HEK293 (cell line): ENCODE measurements around the gene CACNA2D3.

ENCODE experiments used
- CTCF ChIA-PET: fragments of 350-600 bp; formaldehyde crosslinking; extraction: SDS; loops from one replicate; lab custom pipeline; 2021; ENCODE audit warnings: antibody characterized with exemption; lab: Yijun Ruan, JAX
- POLR2A ChIA-PET: fragments of 300-600 bp; formaldehyde crosslinking; extraction: SDS; loops from one replicate; lab custom pipeline; 2020; ENCODE audit warnings: antibody characterized with exemption, inconsistent platforms; lab: Yijun Ruan, JAX
- H3K27ac ChIP-seq: fragments of 200-500 bp; sonication (Bioruptor generic); 2 replicates; pipeline ENCODE4 v1.5.1; 2014; ENCODE audit warnings: low read depth, low read length, control low read depth, inconsistent platforms; ENCODE audit errors: extremely low read depth
- H3K36me3 ChIP-seq, 2 experiments: fragments of 200-500 bp in 1 of 2; sonication (Bioruptor generic) in 1 of 2; 1 replicate in 1 of 2; 2 replicates in 1 of 2; pipeline ENCODE4 v1.5.1; 2014 to 2017; ENCODE audit warnings: inconsistent platforms in 2 of 2, low read length in 2 of 2; ENCODE audit not compliant: control insufficient read depth in 2 of 2, insufficient read depth in 1 of 2
- H3K4me1 ChIP-seq: fragments of 200-500 bp; sonication (Bioruptor generic); 2 replicates; pipeline ENCODE4 v1.5.1; 2014; ENCODE audit warnings: mild to moderate bottlenecking, low read length, inconsistent platforms; ENCODE audit not compliant: control insufficient read depth, insufficient read depth
- H3K4me3 ChIP-seq: 2 replicates; pipeline ENCODE4 v1.5.1; 2011; ENCODE audit warnings: low read depth, mild to moderate bottlenecking, control low read depth, low read length, moderate library complexity
- H3K9me3 ChIP-seq: fragments of 200-500 bp; sonication (Bioruptor generic); 2 replicates; pipeline ENCODE4 v1.5.1; 2014; ENCODE audit warnings: low read depth, low read length, inconsistent platforms; ENCODE audit not compliant: control insufficient read depth, insufficient read depth
- BCL11A ChIP-seq: fragments of 450-650 bp; formaldehyde crosslinking; IDR thresholded peaks from 2 replicates; pipeline ENCODE4 v1.5.1; 2016; ENCODE audit warnings: low read depth, missing biosample characterization, missing genetic modification characterization
- BCL11B ChIP-seq: fragments of 450-650 bp; formaldehyde crosslinking; IDR thresholded peaks from 2 replicates; pipeline ENCODE4 v1.5.1; 2016; ENCODE audit warnings: low read depth, missing biosample characterization, missing genetic modification characterization
- GLI4 ChIP-seq: fragments of 450-650 bp; formaldehyde crosslinking; IDR thresholded peaks from 2 replicates; pipeline ENCODE4 v1.5.1; 2016; ENCODE audit warnings: missing biosample characterization, missing genetic modification characterization
- GLIS2 ChIP-seq: fragments of 450-650 bp; formaldehyde crosslinking; IDR thresholded peaks from 2 replicates; pipeline ENCODE4 v1.5.1; 2016; ENCODE audit warnings: missing biosample characterization, missing genetic modification characterization
- KLF1 ChIP-seq: fragments of 450-650 bp; formaldehyde crosslinking; IDR thresholded peaks from 2 replicates; pipeline ENCODE4 v1.5.1; 2016; ENCODE audit warnings: missing biosample characterization, missing genetic modification characterization
- MYNN ChIP-seq: fragments of 450-650 bp; formaldehyde crosslinking; IDR thresholded peaks from 2 replicates; pipeline ENCODE4 v1.5.1; 2016; ENCODE audit warnings: missing biosample characterization, missing genetic modification characterization, borderline replicate concordance
- MZF1 ChIP-seq: fragments of 450-650 bp; formaldehyde crosslinking; IDR thresholded peaks from 2 replicates; pipeline ENCODE4 v1.5.1; 2017; ENCODE audit warnings: missing biosample characterization, missing genetic modification characterization, borderline replicate concordance
- ZBTB21 ChIP-seq: fragments of 450-650 bp; formaldehyde crosslinking; IDR thresholded peaks from 2 replicates; pipeline ENCODE4 v1.5.1; 2017; ENCODE audit warnings: missing biosample characterization, missing genetic modification characterization
- ZNF10 ChIP-seq: fragments of 450-650 bp; formaldehyde crosslinking; IDR thresholded peaks from 2 replicates; pipeline ENCODE4 v1.5.1; 2017; ENCODE audit warnings: missing biosample characterization, missing genetic modification characterization
- ZNF146 ChIP-seq: fragments of 450-650 bp; formaldehyde crosslinking; IDR thresholded peaks from 2 replicates; pipeline ENCODE4 v1.5.1; 2016; ENCODE audit warnings: missing biosample characterization, missing genetic modification characterization
- ZNF16 ChIP-seq: fragments of 450-650 bp; formaldehyde crosslinking; IDR thresholded peaks from 2 replicates; pipeline ENCODE4 v1.5.1; 2016; ENCODE audit warnings: low read depth, missing biosample characterization, missing genetic modification characterization
- ZNF223 ChIP-seq: fragments of 450-650 bp; formaldehyde crosslinking; IDR thresholded peaks from 2 replicates; pipeline ENCODE4 v1.5.1; 2016; ENCODE audit warnings: missing biosample characterization, missing genetic modification characterization
- ZNF366 ChIP-seq: fragments of 450-650 bp; formaldehyde crosslinking; conservative IDR thresholded peaks from 2 replicates; pipeline ENCODE4 v1.5.1; 2016; ENCODE audit warnings: missing biosample characterization, missing genetic modification characterization
- ZSCAN30 ChIP-seq: fragments of 450-650 bp; IDR thresholded peaks from 2 replicates; pipeline ENCODE4 v1.5.1; 2018; ENCODE audit warnings: missing biosample characterization, mild to moderate bottlenecking, missing genetic modification characterization, moderate library complexity
- TF ChIP-seq, protein P1 (sequence below): fragments of 450-650 bp; formaldehyde crosslinking; IDR thresholded peaks from 2 replicates; pipeline ENCODE4 v1.5.1; 2016; ENCODE audit warnings: missing biosample characterization, missing genetic modification characterization
- TF ChIP-seq, protein P2 (sequence below): fragments of 450-650 bp; formaldehyde crosslinking; IDR thresholded peaks from 2 replicates; pipeline ENCODE4 v1.5.1; 2016; ENCODE audit warnings: missing biosample characterization, missing genetic modification characterization, borderline replicate concordance
- TF ChIP-seq, protein P3 (sequence below): fragments of 450-650 bp; formaldehyde crosslinking; IDR thresholded peaks from 2 replicates; pipeline ENCODE4 v1.5.1; 2016; ENCODE audit warnings: missing biosample characterization, missing genetic modification characterization, borderline replicate concordance
- TF ChIP-seq, protein P4 (sequence below): IDR thresholded peaks from 2 replicates; pipeline ENCODE4 v1.6.1; 2011; ENCODE audit warnings: mild to moderate bottlenecking, low read depth, low read length, borderline replicate concordance

Gene CACNA2D3

DNA sequence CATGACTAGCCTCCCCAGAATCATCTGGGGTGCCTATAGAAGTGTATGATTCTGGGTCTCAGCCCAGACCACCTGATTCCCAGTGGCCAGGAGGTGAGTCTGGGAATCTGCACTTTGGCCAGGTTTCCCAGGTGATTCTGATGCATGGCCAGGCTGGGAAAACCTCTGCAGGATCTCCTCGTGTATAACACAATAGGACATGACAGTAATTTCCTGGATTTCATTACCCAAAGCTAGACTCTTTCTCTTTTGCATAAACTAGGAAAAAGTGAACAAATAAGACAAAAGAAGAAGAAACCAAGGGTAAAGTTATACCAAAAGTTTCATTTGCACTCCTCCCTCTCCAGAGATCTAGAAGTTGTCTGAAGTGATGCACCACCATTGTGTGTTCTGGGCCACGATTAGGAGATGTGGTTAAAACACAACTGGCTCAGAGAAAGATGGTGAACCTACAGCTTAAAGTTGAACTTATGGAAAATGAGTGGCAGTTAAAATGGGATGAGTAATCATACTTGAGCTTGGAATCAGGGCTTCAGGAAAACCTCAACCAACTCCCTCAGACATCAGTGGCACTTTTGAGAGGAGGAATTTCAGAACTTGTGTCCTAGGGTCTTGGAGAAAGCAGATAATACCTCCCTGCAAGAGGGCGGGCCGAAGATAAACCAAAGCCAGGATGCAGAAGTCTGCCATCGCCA is 914.7 kb downstream of the CACNA2D3 start:
- POLR2A ChIA-PET, result no interaction called here
- no peaks in the 10 kb centered on the region for H3K9me3 ChIP-seq
- H3K4me3 ChIP-seq, result no peak overlapping the region
- TF ChIP-seq GLIS2 (tag by site-specific recombination) (no peak), MZF1 (tag by site-specific recombination) (no peak), ZSCAN30 (tag by site-specific recombination) (no peak), BCL11B (tag by site-specific recombination) (no peak), MYNN (no peak), ZNF366 (no peak), ZNF10 (tag by site-specific recombination) (no peak), ZNF16 (tag by site-specific recombination) (no peak), GLI4 (no peak), ZBTB21 (tag by site-specific recombination) (no peak), ZNF146 (no peak), KLF1 (no peak), ZNF223 (tag by site-specific recombination) (no peak)
- TF ChIP-seq, protein P1, sequence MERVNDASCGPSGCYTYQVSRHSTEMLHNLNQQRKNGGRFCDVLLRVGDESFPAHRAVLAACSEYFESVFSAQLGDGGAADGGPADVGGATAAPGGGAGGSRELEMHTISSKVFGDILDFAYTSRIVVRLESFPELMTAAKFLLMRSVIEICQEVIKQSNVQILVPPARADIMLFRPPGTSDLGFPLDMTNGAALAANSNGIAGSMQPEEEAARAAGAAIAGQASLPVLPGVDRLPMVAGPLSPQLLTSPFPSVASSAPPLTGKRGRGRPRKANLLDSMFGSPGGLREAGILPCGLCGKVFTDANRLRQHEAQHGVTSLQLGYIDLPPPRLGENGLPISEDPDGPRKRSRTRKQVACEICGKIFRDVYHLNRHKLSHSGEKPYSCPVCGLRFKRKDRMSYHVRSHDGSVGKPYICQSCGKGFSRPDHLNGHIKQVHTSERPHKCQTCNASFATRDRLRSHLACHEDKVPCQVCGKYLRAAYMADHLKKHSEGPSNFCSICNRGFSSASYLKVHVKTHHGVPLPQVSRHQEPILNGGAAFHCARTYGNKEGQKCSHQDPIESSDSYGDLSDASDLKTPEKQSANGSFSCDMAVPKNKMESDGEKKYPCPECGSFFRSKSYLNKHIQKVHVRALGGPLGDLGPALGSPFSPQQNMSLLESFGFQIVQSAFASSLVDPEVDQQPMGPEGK (tag by site-specific recombination), result no peak
- TF ChIP-seq, protein P2, sequence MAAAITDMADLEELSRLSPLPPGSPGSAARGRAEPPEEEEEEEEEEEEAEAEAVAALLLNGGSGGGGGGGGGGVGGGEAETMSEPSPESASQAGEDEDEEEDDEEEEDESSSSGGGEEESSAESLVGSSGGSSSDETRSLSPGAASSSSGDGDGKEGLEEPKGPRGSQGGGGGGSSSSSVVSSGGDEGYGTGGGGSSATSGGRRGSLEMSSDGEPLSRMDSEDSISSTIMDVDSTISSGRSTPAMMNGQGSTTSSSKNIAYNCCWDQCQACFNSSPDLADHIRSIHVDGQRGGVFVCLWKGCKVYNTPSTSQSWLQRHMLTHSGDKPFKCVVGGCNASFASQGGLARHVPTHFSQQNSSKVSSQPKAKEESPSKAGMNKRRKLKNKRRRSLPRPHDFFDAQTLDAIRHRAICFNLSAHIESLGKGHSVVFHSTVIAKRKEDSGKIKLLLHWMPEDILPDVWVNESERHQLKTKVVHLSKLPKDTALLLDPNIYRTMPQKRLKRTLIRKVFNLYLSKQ (tag by site-specific recombination), result no peak
- H3K4me1 ChIP-seq, result no peaks in the 10 kb centered on the region
- CTCF ChIA-PET, result no interaction called here
- no peaks in the 10 kb centered on the region for H3K36me3 ChIP-seq
- no peak overlapping the region for H3K27ac ChIP-seq

DNA sequence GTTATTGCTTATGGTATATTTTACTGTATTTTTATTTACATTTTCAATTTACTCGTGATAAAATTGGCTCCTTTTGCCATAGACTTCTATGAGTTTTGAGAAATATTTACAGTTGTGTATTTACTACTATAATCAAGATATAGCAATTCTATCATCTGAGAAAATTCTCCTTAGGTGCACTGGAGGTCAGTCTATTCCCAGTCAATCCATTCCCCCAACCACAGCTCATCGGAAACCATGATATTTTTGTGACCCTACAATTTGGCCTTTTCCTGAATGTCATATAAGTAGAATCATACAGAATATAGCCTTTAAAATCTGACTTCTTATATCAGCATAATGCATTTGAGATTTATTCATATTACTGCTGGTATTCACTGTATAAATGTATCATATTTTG is 920.2 kb downstream of the CACNA2D3 start:
- Histone ChIP-seq H3K27ac (no peak overlapping the region), H3K4me3 (no peak overlapping the region), H3K4me1 (no peaks in the 10 kb centered on the region), H3K36me3 (no peaks in the 10 kb centered on the region), H3K9me3 (no peaks in the 10 kb centered on the region)
- ChIA-PET POLR2A (interaction anchor here (0.5 kb wide), 1 partner anchor 73 kb away, joined by 3 read pairs; no protein-coding TSS in a partner anchor), CTCF (no interaction called here)
- TF ChIP-seq, protein P3, sequence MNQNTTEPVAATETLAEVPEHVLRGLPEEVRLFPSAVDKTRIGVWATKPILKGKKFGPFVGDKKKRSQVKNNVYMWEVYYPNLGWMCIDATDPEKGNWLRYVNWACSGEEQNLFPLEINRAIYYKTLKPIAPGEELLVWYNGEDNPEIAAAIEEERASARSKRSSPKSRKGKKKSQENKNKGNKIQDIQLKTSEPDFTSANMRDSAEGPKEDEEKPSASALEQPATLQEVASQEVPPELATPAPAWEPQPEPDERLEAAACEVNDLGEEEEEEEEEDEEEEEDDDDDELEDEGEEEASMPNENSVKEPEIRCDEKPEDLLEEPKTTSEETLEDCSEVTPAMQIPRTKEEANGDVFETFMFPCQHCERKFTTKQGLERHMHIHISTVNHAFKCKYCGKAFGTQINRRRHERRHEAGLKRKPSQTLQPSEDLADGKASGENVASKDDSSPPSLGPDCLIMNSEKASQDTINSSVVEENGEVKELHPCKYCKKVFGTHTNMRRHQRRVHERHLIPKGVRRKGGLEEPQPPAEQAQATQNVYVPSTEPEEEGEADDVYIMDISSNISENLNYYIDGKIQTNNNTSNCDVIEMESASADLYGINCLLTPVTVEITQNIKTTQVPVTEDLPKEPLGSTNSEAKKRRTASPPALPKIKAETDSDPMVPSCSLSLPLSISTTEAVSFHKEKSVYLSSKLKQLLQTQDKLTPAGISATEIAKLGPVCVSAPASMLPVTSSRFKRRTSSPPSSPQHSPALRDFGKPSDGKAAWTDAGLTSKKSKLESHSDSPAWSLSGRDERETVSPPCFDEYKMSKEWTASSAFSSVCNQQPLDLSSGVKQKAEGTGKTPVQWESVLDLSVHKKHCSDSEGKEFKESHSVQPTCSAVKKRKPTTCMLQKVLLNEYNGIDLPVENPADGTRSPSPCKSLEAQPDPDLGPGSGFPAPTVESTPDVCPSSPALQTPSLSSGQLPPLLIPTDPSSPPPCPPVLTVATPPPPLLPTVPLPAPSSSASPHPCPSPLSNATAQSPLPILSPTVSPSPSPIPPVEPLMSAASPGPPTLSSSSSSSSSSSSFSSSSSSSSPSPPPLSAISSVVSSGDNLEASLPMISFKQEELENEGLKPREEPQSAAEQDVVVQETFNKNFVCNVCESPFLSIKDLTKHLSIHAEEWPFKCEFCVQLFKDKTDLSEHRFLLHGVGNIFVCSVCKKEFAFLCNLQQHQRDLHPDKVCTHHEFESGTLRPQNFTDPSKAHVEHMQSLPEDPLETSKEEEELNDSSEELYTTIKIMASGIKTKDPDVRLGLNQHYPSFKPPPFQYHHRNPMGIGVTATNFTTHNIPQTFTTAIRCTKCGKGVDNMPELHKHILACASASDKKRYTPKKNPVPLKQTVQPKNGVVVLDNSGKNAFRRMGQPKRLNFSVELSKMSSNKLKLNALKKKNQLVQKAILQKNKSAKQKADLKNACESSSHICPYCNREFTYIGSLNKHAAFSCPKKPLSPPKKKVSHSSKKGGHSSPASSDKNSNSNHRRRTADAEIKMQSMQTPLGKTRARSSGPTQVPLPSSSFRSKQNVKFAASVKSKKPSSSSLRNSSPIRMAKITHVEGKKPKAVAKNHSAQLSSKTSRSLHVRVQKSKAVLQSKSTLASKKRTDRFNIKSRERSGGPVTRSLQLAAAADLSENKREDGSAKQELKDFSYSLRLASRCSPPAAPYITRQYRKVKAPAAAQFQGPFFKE (tag by site-specific recombination), result no peak
- TF ChIP-seq, protein P4, sequence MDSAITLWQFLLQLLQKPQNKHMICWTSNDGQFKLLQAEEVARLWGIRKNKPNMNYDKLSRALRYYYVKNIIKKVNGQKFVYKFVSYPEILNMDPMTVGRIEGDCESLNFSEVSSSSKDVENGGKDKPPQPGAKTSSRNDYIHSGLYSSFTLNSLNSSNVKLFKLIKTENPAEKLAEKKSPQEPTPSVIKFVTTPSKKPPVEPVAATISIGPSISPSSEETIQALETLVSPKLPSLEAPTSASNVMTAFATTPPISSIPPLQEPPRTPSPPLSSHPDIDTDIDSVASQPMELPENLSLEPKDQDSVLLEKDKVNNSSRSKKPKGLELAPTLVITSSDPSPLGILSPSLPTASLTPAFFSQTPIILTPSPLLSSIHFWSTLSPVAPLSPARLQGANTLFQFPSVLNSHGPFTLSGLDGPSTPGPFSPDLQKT, result no peak
- TF ChIP-seq BCL11A (tag by site-specific recombination), result no peak
